CD8-positive, alpha-beta memory T cell (primary cell): ENCODE measurements around the gene MEGF9. TPM values are rescaled to one million over a fixed set of nuclear protein-coding genes. Genes with fewer than 3 reads are reported as not detected.

Experiments
- CTCF ChIA-PET: fragments of 350-600 bp; sonication (Branson Sonifier 250); formaldehyde crosslinking; loops from one replicate; lab custom pipeline; 2021; ENCODE audit warnings: antibody characterized with exemption; lab: Charles Lee
- POLR2A ChIA-PET: fragments of 350-600 bp; sonication (Branson Sonifier 250); formaldehyde crosslinking; loops from one replicate; lab custom pipeline; 2021; ENCODE audit warnings: antibody characterized with exemption; lab: Charles Lee
- DNase-seq, 5 donors: peaks; one replicate each; pipeline versions ENCODE4 v3.0.0 to v3.0.0-alpha.2; 2020 to 2022; ENCODE audit warnings: mixed read lengths in 1 of 5
- H3K27ac ChIP-seq: one replicate; pipeline ENCODE4 v1.7.0; 2013; ENCODE audit warnings: low read depth, mild to moderate bottlenecking, low read length, moderate library complexity
- H3K27me3 ChIP-seq: 2 replicates; pipeline ENCODE4 v1.7.0; 2013; ENCODE audit warnings: low read length, mild to moderate bottlenecking; ENCODE audit not compliant: insufficient read depth, poor library complexity, severe bottlenecking
- H3K36me3 ChIP-seq: 2 replicates; pipeline ENCODE4 v1.7.0; 2013; ENCODE audit warnings: mild to moderate bottlenecking, low read length, moderate library complexity; ENCODE audit not compliant: insufficient read depth
- H3K4me1 ChIP-seq: 2 replicates; pipeline ENCODE4 v1.7.0; 2013; ENCODE audit warnings: mild to moderate bottlenecking, low read length, moderate library complexity; ENCODE audit not compliant: insufficient read depth
- H3K4me3 ChIP-seq: 2 replicates; pipeline ENCODE4 v1.7.0; 2013; ENCODE audit warnings: mild to moderate bottlenecking, low read length
- H3K9me3 ChIP-seq: 2 replicates; pipeline ENCODE4 v1.7.0; 2013; ENCODE audit warnings: mild to moderate bottlenecking, low read length
- H3K27ac Mint-ChIP-seq, 8 donors: one replicate each; pipeline ENCODE4 v1.8.0; 2020 to 2021; ENCODE audit warnings: mixed read lengths in 8 of 8, mild to moderate bottlenecking in 6 of 8, inconsistent platforms in 3 of 8, moderate library complexity in 3 of 8
- H3K27me3 Mint-ChIP-seq, 2 donors: one replicate each; pipeline ENCODE4 v1.8.0; 2020 to 2021; ENCODE audit warnings: mixed read lengths in 2 of 2, mild to moderate bottlenecking in 1 of 2, moderate library complexity in 1 of 2
- H3K36me3 Mint-ChIP-seq, 3 donors: one replicate each; pipeline ENCODE4 v1.8.0; 2020 to 2021; ENCODE audit warnings: mixed read lengths in 3 of 3, inconsistent platforms in 1 of 3, mild to moderate bottlenecking in 1 of 3
- H3K4me1 Mint-ChIP-seq, 3 donors: one replicate each; pipeline ENCODE4 v1.8.0; 2020 to 2021; ENCODE audit warnings: mixed read lengths in 3 of 3, inconsistent platforms in 1 of 3, mild to moderate bottlenecking in 1 of 3
- H3K4me3 Mint-ChIP-seq, 7 donors: one replicate each; pipeline ENCODE4 v1.8.0; 2020 to 2021; ENCODE audit warnings: mixed read lengths in 7 of 7, mild to moderate bottlenecking in 6 of 7, moderate library complexity in 4 of 7, inconsistent platforms in 2 of 7
- H3K9me3 Mint-ChIP-seq, 5 donors: one replicate each; pipeline ENCODE4 v1.8.0; 2020 to 2022; ENCODE audit warnings: mixed read lengths in 5 of 5, mild to moderate bottlenecking in 3 of 5, moderate library complexity in 2 of 5, inconsistent platforms in 1 of 5
- polyA plus RNA-seq: library from polyadenylated mRNA; unstranded; fragments of 300-500 nt; fragmentation: Illumina TruSeq; gene quantifications from one replicate; pipeline ENCODE4 v1.2.3, GENCODE V29; 2021
- total RNA-seq, 2 experiments: library from RNA; stranded (reverse); gene quantifications; one replicate each; pipeline ENCODE4 v1.2.3, GENCODE V29; 2021

MEGF9 gene
- total and polyA plus RNA-seq, 3 experiments from 2014 or later = 3.9 to 7.0 (median 6.9) TPM

- Mint-ChIP-seq H3K4me1 (no peaks in the 10 kb centered on the region), H3K9me3 (no peaks in the 10 kb centered on the region), H3K36me3 (peaks cover 0 to under 1% (median 0%) of the 10 kb centered on the region in 3 donors), H3K27ac (peak overlapping the region in 2 of 8 donors; percentile 13 to 72), H3K27me3 (no peaks in the 10 kb centered on the region), H3K4me3 (no peak overlapping the region)
- Histone ChIP-seq H3K27me3 (no peaks in the 10 kb centered on the region), H3K4me3 (no peak overlapping the region), H3K4me1 (no peaks in the 10 kb centered on the region), H3K27ac (no peak overlapping the region), H3K36me3 (no peaks in the 10 kb centered on the region), H3K9me3 (no peaks in the 10 kb centered on the region)
- no peak for DNase-seq
- ChIA-PET CTCF (no interaction called here), POLR2A (interaction anchor here (0.7 kb wide), 1 partner anchor 13 kb away, joined by 3 read pairs; no protein-coding TSS in a partner anchor)
Measured at GRCh38 chr9:120740132-120740531, 25.9 kb upstream of the MEGF9 start.

GRCh38 chr9:120737416-120738165 lies 23.3 kb upstream of the MEGF9 start:
- no peaks in the 10 kb centered on the region for H3K27me3 ChIP-seq
- DNase-seq = no peak
- Mint-ChIP-seq H3K36me3 (no peaks in the 10 kb centered on the region), H3K4me3 (no peak overlapping the region), H3K27me3 (no peaks in the 10 kb centered on the region), H3K9me3 (no peaks in the 10 kb centered on the region), H3K27ac (no peak overlapping the region), H3K4me1 (no peaks in the 10 kb centered on the region)
- H3K36me3 ChIP-seq = no peaks in the 10 kb centered on the region
- CTCF ChIA-PET = no interaction called here
- POLR2A ChIA-PET = interaction anchor here (0.6 kb wide), 1 partner anchor 89 kb away, joined by 3 read pairs; no protein-coding TSS in a partner anchor
- H3K4me3 ChIP-seq = no peak overlapping the region
- no peaks in the 10 kb centered on the region for H3K9me3 ChIP-seq
- H3K27ac ChIP-seq = no peak overlapping the region
- no peaks in the 10 kb centered on the region for H3K4me1 ChIP-seq

- no peak overlapping the region for H3K4me3 ChIP-seq
- POLR2A ChIA-PET = no interaction called here
- Mint-ChIP-seq H3K27me3 (no peaks in the 10 kb centered on the region), H3K4me3 (no peak overlapping the region), H3K36me3 (no peaks in the 10 kb centered on the region), H3K4me1 (no peaks in the 10 kb centered on the region), H3K27ac (peak overlapping the region in 1 of 8 donors; percentile 23), H3K9me3 (no peaks in the 10 kb centered on the region)
- no peak for DNase-seq
- CTCF ChIA-PET = no interaction called here
- H3K9me3 ChIP-seq = no peaks in the 10 kb centered on the region
- no peaks in the 10 kb centered on the region for H3K27me3 ChIP-seq
- no peaks in the 10 kb centered on the region for H3K4me1 ChIP-seq
- no peak overlapping the region for H3K27ac ChIP-seq
- H3K36me3 ChIP-seq = no peaks in the 10 kb centered on the region
Measured at GRCh38 chr9:120736881-120737280, 22.6 kb upstream of the MEGF9 start.

- no peaks in the 10 kb centered on the region for H3K27me3 Mint-ChIP-seq
- no peaks in the 10 kb centered on the region for H3K36me3 Mint-ChIP-seq
- Histone ChIP-seq H3K4me3 (no peak overlapping the region), H3K4me1 (no peaks in the 10 kb centered on the region), H3K27me3 (no peaks in the 10 kb centered on the region), H3K36me3 (no peaks in the 10 kb centered on the region), H3K27ac (no peak overlapping the region), H3K9me3 (no peaks in the 10 kb centered on the region)
- no peak overlapping the region for H3K4me3 Mint-ChIP-seq
- CTCF ChIA-PET = no interaction called here
- no peaks in the 10 kb centered on the region for H3K9me3 Mint-ChIP-seq
- no peaks in the 10 kb centered on the region for H3K4me1 Mint-ChIP-seq
- DNase-seq = no peak
- POLR2A ChIA-PET = no interaction called here
- H3K27ac Mint-ChIP-seq = no peak overlapping the region
Measured at GRCh38 chr9:120735415-120736126, 21.3 kb upstream of the MEGF9 start.

GRCh38 chr9:120734607-120735410 lies 20.5 kb upstream of the MEGF9 start:
- Mint-ChIP-seq H3K27ac (peak overlapping the region in 2 of 8 donors; percentile 63 to 78), H3K9me3 (no peaks in the 10 kb centered on the region), H3K36me3 (no peaks in the 10 kb centered on the region), H3K4me3 (no peak overlapping the region), H3K4me1 (no peaks in the 10 kb centered on the region), H3K27me3 (no peaks in the 10 kb centered on the region)
- H3K27ac ChIP-seq = no peak overlapping the region
- no peaks in the 10 kb centered on the region for H3K27me3 ChIP-seq
- CTCF ChIA-PET = no interaction called here
- H3K9me3 ChIP-seq = no peaks in the 10 kb centered on the region
- H3K4me3 ChIP-seq = no peak overlapping the region
- no peaks in the 10 kb centered on the region for H3K36me3 ChIP-seq
- no peaks in the 10 kb centered on the region for H3K4me1 ChIP-seq
- no peak for DNase-seq
- POLR2A ChIA-PET = interaction anchor here (0.5 kb wide), 1 partner anchor 24 kb away, joined by 7 read pairs; no protein-coding TSS in a partner anchor

GRCh38 chr9:120733190-120733589 lies 18.9 kb upstream of the MEGF9 start:
- CTCF ChIA-PET = no interaction called here
- no peaks in the 10 kb centered on the region for H3K27me3 Mint-ChIP-seq
- no peaks in the 10 kb centered on the region for H3K4me1 ChIP-seq

GRCh38 chr9:120730654-120731514 lies 16.6 kb upstream of the MEGF9 start:
- Histone ChIP-seq H3K36me3 (no peaks in the 10 kb centered on the region), H3K4me1 (no peaks in the 10 kb centered on the region), H3K27me3 (no peaks in the 10 kb centered on the region), H3K27ac (no peak overlapping the region), H3K4me3 (no peak overlapping the region), H3K9me3 (no peaks in the 10 kb centered on the region)
- Mint-ChIP-seq H3K36me3 (no peaks in the 10 kb centered on the region), H3K9me3 (no peaks in the 10 kb centered on the region), H3K27ac (peak overlapping the region in 2 of 8 donors; percentile 8 to 85), H3K4me3 (no peak overlapping the region), H3K27me3 (no peaks in the 10 kb centered on the region), H3K4me1 (no peaks in the 10 kb centered on the region)
- no peak for DNase-seq
- CTCF ChIA-PET = interaction anchor here (1.2 kb wide), 1 partner anchor 111 kb away, joined by 3 read pairs; no protein-coding TSS in a partner anchor
- POLR2A ChIA-PET = no interaction called here

More at GRCh38 chr9:120733190-120733589, 18.9 kb upstream of the MEGF9 start:
- H3K4me3 ChIP-seq = no peak overlapping the region
- H3K4me1 Mint-ChIP-seq = no peaks in the 10 kb centered on the region
- no peaks in the 10 kb centered on the region for H3K9me3 Mint-ChIP-seq
- no peaks in the 10 kb centered on the region for H3K9me3 ChIP-seq
- H3K27ac Mint-ChIP-seq = no peak overlapping the region
- no peaks in the 10 kb centered on the region for H3K36me3 Mint-ChIP-seq
- H3K27ac ChIP-seq = no peak overlapping the region
- no peaks in the 10 kb centered on the region for H3K27me3 ChIP-seq
- no peak overlapping the region for H3K4me3 Mint-ChIP-seq
- POLR2A ChIA-PET = no interaction called here
- DNase-seq = no peak
- H3K36me3 ChIP-seq = no peaks in the 10 kb centered on the region
